ENCODE measurements around the gene RBM25. TPM values are rescaled to one million over a fixed set of nuclear protein-coding genes. Genes with fewer than 3 reads are reported as not detected.

Gene RBM25
- total RNA-seq, 1 experiment from 2014 or later: 142 TPM

- TF ChIP-seq E2F1 (CRISPR knock-in tag; IDR thresholded peaks at IDR 0.05): 0 out of 2 replicates have a peak, but pooled peaks have one; percentile 14
- TF ChIP-seq MAX (CRISPR knock-in tag; IDR thresholded peaks at IDR 0.05): peak; percentile 83
- no peak for TF ChIP-seq TP53 (CRISPR knock-in tag; IDR thresholded peaks at IDR 0.05)
- peak; percentile 39; the same call in 1 of the 2 replicates for TF ChIP-seq ZNF317 (CRISPR knock-in tag; IDR thresholded peaks at IDR 0.05; ENCODE audit: borderline replicate concordance, low read depth)
- TF ChIP-seq, protein P1, sequence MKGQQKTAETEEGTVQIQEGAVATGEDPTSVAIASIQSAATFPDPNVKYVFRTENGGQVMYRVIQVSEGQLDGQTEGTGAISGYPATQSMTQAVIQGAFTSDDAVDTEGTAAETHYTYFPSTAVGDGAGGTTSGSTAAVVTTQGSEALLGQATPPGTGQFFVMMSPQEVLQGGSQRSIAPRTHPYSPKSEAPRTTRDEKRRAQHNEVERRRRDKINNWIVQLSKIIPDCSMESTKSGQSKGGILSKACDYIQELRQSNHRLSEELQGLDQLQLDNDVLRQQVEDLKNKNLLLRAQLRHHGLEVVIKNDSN (CRISPR knock-in tag; IDR thresholded peaks at IDR 0.05): peak; percentile 55; the same call in 1 of the 2 replicates
- TF ChIP-seq PREB (CRISPR knock-in tag; IDR thresholded peaks at IDR 0.05; ENCODE audit: borderline replicate concordance): no peak; the same call in 1 of the 2 replicates
- TF ChIP-seq ETV6 (CRISPR knock-in tag; IDR thresholded peaks at IDR 0.05): peak; percentile 75; the same call in 1 of the 2 replicates
- TF ChIP-seq MYBL2 (CRISPR knock-in tag; IDR thresholded peaks at IDR 0.05): peak; percentile 83; the same call in 1 of the 2 replicates
- no peak; the same call in 1 of the 2 replicates for TF ChIP-seq JUN (CRISPR knock-in tag; IDR thresholded peaks at IDR 0.05)
- TF ChIP-seq ZBTB21 (CRISPR knock-in tag; IDR thresholded peaks at IDR 0.05; ENCODE audit: borderline replicate concordance): 0 out of 2 replicates have a peak, but pooled peaks have one; percentile 25
- TF ChIP-seq, protein P2, sequence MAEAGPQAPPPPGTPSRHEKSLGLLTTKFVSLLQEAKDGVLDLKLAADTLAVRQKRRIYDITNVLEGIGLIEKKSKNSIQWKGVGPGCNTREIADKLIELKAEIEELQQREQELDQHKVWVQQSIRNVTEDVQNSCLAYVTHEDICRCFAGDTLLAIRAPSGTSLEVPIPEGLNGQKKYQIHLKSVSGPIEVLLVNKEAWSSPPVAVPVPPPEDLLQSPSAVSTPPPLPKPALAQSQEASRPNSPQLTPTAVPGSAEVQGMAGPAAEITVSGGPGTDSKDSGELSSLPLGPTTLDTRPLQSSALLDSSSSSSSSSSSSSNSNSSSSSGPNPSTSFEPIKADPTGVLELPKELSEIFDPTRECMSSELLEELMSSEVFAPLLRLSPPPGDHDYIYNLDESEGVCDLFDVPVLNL (CRISPR knock-in tag; IDR thresholded peaks at IDR 0.05; ENCODE audit: borderline replicate concordance, low read depth): no peak
- no peak for TF ChIP-seq E2F5 (CRISPR knock-in tag; IDR thresholded peaks at IDR 0.05)
- peak; percentile 83 for TF ChIP-seq FOXK1 (CRISPR knock-in tag; IDR thresholded peaks at IDR 0.05)
- TF ChIP-seq TEAD4 (CRISPR knock-in tag; IDR thresholded peaks at IDR 0.05): no peak
- TF ChIP-seq FOXP1 (CRISPR knock-in tag; IDR thresholded peaks at IDR 0.05; ENCODE audit: borderline replicate concordance): no peak
- TF ChIP-seq ELF4 (CRISPR knock-in tag; IDR thresholded peaks at IDR 0.05; ENCODE audit: low read depth): no peak
- TF ChIP-seq, protein P3, sequence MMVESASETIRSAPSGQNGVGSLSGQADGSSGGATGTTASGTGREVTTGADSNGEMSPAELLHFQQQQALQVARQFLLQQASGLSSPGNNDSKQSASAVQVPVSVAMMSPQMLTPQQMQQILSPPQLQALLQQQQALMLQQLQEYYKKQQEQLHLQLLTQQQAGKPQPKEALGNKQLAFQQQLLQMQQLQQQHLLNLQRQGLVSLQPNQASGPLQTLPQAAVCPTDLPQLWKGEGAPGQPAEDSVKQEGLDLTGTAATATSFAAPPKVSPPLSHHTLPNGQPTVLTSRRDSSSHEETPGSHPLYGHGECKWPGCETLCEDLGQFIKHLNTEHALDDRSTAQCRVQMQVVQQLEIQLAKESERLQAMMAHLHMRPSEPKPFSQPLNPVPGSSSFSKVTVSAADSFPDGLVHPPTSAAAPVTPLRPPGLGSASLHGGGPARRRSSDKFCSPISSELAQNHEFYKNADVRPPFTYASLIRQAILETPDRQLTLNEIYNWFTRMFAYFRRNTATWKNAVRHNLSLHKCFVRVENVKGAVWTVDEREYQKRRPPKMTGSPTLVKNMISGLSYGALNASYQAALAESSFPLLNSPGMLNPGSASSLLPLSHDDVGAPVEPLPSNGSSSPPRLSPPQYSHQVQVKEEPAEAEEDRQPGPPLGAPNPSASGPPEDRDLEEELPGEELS (CRISPR knock-in tag; IDR thresholded peaks at IDR 0.05): no peak
- no peak for TF ChIP-seq NFATC4 (CRISPR knock-in tag; IDR thresholded peaks at IDR 0.05)
- TF ChIP-seq FOXJ3 (CRISPR knock-in tag; IDR thresholded peaks at IDR 0.05; ENCODE audit: borderline replicate concordance): no peak
- TF ChIP-seq CREM (CRISPR knock-in tag; IDR thresholded peaks at IDR 0.05): no peak
- TF ChIP-seq ZNF232 (CRISPR knock-in tag; IDR thresholded peaks at IDR 0.05): no peak
- TF ChIP-seq, protein P4, sequence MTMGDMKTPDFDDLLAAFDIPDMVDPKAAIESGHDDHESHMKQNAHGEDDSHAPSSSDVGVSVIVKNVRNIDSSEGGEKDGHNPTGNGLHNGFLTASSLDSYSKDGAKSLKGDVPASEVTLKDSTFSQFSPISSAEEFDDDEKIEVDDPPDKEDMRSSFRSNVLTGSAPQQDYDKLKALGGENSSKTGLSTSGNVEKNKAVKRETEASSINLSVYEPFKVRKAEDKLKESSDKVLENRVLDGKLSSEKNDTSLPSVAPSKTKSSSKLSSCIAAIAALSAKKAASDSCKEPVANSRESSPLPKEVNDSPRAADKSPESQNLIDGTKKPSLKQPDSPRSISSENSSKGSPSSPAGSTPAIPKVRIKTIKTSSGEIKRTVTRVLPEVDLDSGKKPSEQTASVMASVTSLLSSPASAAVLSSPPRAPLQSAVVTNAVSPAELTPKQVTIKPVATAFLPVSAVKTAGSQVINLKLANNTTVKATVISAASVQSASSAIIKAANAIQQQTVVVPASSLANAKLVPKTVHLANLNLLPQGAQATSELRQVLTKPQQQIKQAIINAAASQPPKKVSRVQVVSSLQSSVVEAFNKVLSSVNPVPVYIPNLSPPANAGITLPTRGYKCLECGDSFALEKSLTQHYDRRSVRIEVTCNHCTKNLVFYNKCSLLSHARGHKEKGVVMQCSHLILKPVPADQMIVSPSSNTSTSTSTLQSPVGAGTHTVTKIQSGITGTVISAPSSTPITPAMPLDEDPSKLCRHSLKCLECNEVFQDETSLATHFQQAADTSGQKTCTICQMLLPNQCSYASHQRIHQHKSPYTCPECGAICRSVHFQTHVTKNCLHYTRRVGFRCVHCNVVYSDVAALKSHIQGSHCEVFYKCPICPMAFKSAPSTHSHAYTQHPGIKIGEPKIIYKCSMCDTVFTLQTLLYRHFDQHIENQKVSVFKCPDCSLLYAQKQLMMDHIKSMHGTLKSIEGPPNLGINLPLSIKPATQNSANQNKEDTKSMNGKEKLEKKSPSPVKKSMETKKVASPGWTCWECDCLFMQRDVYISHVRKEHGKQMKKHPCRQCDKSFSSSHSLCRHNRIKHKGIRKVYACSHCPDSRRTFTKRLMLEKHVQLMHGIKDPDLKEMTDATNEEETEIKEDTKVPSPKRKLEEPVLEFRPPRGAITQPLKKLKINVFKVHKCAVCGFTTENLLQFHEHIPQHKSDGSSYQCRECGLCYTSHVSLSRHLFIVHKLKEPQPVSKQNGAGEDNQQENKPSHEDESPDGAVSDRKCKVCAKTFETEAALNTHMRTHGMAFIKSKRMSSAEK (CRISPR knock-in tag; IDR thresholded peaks at IDR 0.05; ENCODE audit: borderline replicate concordance): no peak
- TF ChIP-seq, protein P5, sequence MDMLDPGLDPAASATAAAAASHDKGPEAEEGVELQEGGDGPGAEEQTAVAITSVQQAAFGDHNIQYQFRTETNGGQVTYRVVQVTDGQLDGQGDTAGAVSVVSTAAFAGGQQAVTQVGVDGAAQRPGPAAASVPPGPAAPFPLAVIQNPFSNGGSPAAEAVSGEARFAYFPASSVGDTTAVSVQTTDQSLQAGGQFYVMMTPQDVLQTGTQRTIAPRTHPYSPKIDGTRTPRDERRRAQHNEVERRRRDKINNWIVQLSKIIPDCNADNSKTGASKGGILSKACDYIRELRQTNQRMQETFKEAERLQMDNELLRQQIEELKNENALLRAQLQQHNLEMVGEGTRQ (CRISPR knock-in tag; IDR thresholded peaks at IDR 0.05): no peak
Observed at GRCh38 chr14:73058224-73058921, at the start of gene RBM25 (continued).
